ENCODE measurements around the gene MYH11. TPM values are rescaled to one million over a fixed set of nuclear protein-coding genes. Genes with fewer than 3 reads are reported as not detected.

The MYH11 gene
- total RNA-seq, 2 experiments from 2014 or later, result 0.07 TPM; not detected in 1

DNA sequence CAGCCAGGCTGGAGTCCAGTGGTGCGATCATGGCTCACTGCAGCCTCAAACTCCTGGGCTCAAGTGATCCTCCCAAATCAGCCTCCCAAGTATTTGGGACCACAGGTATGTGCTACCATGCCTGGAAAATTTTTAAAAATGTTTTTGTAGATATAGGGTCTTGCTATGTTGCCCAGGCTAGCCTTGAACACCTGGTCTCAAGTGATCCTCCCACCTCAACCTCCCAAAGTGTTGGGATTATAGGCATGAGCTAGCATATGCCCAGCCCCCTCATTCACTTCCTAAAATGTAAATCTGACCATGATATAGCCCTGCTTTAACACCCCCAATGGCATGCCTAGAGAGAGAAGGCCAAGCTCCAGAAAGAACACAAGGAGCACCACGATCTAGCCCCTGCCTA, 108.2 kb downstream of the MYH11 start:
- H3K9me3 Mint-ChIP-seq, result no peaks in the 10 kb centered on the region
- CTCF ChIA-PET, result interaction anchor here (1.4 kb wide), 1 partner anchor 29 kb away, joined by 3 read pairs; no protein-coding TSS in a partner anchor
- no peak overlapping the region for H3K4me3 Mint-ChIP-seq

DNA sequence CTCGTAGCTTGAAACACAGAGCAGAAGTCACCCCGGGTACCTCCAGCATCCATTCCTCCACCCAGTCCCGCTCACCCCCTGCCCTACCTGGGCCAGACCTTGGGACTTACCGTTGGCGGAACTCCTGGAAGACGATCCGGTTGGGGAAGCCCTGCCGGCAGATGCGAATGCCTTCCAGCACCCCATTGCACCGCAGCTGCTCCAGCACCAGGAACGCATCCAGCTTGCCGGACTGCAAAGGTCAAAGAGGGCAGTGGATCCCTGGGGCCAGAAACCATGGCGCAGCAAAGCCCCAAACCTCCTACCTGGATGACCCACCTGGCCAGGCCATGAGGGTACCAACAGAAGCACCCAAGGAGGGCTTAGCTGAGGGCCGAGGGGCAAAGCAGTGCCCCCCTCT, 108.9 kb downstream of the MYH11 start:
- H3K27ac Mint-ChIP-seq, result no peak overlapping the region
- POLR2A ChIA-PET, result no interaction called here

More for the DNA sequence above, 108.2 kb downstream of the MYH11 start:
- POLR2A ChIA-PET, result no interaction called here
- no peak for DNase-seq
- H3K36me3 Mint-ChIP-seq, result no peaks in the 10 kb centered on the region
- H3K4me1 Mint-ChIP-seq (ENCODE audit: low read depth), result no peaks in the 10 kb centered on the region
- intact Hi-C loops (cut with micrococcal nuclease), result no loop called here
- no peak overlapping the region for H3K27ac Mint-ChIP-seq
- H3K27me3 Mint-ChIP-seq, result no peaks in the 10 kb centered on the region

DNA sequence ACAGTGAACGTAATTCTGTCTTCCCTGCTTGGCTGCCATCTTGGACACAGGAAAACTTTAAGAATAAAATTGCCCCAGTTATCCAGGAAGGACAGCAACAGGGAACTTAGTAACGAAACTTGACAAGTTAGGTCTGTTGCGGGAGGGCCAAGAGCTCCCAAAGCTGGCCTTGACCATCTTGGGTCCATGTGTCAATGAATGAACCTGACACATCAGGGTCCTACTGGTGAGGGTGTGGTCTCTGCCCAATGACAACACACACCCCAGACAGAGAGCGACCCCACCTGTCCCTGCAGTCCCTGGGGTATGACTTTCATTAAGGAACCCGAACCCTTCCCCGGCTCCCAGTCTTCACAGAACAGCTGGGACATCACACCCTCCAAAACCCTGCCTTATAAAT, 110.5 kb downstream of the MYH11 start:
- Mint-ChIP-seq H3K4me3 (no peak overlapping the region), H3K36me3 (peaks cover 4% of the 10 kb centered on the region), H3K9me3 (no peaks in the 10 kb centered on the region), H3K27me3 (no peaks in the 10 kb centered on the region), H3K27ac (no peak overlapping the region), H3K4me1 (ENCODE audit: low read depth) (no peaks in the 10 kb centered on the region)
- no peak for DNase-seq
- intact Hi-C loops (cut with micrococcal nuclease), result no loop called here
- POLR2A ChIA-PET, result no interaction called here
- CTCF ChIA-PET, result interaction anchor here (1.6 kb wide), 1 partner anchor 12 kb away, joined by 5 read pairs; no protein-coding TSS in a partner anchor

More for the DNA sequence above, 108.9 kb downstream of the MYH11 start:
- CTCF ChIA-PET, result no interaction called here
- Mint-ChIP-seq H3K9me3 (no peaks in the 10 kb centered on the region), H3K36me3 (no peaks in the 10 kb centered on the region), H3K4me3 (no peak overlapping the region), H3K27me3 (no peaks in the 10 kb centered on the region), H3K4me1 (ENCODE audit: low read depth) (no peaks in the 10 kb centered on the region)
- intact Hi-C loops (cut with micrococcal nuclease), result no loop called here
- no peak for DNase-seq

DNA sequence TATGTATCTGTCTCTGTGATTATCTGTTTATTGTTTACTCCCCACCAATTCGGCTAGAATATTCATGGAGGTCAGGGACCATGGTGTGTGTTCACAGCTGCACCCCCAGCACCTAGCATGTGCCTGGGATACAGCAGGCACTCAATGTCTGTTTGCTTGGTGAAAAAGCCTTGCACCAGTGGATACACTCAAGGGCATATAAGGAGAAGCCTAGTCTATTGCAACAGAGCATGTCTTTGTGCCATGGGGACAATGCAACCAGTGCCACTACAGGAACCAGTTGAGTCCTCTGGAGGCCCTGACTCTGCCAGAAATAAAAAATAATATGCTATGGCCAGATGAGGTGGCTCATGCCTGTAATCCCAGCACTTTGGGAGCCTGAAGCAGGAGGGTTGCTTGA, 113.2 kb downstream of the MYH11 start:
- Mint-ChIP-seq H3K36me3 (peaks cover 9% of the 10 kb centered on the region), H3K4me1 (ENCODE audit: low read depth) (no peaks in the 10 kb centered on the region), H3K9me3 (peaks cover 3% of the 10 kb centered on the region), H3K27ac (no peak overlapping the region), H3K4me3 (no peak overlapping the region), H3K27me3 (no peaks in the 10 kb centered on the region)
- intact Hi-C loops (cut with micrococcal nuclease), result no loop called here
- POLR2A ChIA-PET, result no interaction called here
- CTCF ChIA-PET, result no interaction called here
- DNase-seq, result no peak

DNA sequence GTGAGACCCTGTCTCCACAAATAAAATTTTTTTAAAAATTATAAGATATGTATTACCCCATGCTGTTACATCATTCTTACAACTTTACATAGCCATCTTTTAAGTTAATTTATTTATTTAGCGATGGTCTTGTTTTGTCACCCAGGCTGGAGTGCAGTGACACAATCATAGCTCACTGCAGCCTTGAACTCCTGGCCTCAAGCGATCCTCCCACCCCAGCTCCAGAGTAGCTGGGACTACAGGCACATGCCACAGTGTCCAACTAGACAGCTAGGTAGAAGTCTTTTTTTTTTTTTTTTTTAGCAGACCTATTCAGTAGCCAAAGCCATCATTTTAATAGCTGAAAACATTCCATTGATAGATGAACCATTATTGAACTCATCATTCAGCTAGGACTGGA, 114.1 kb downstream of the MYH11 start:
- H3K27me3 Mint-ChIP-seq, result no peaks in the 10 kb centered on the region
- peaks cover 3% of the 10 kb centered on the region for H3K9me3 Mint-ChIP-seq
- ChIA-PET POLR2A (no interaction called here), CTCF (interaction anchor here (0.7 kb wide), 1 partner anchor 13 kb away, joined by 4 read pairs; no protein-coding TSS in a partner anchor)
- peaks cover 9% of the 10 kb centered on the region for H3K36me3 Mint-ChIP-seq
- H3K4me1 Mint-ChIP-seq (ENCODE audit: low read depth), result no peaks in the 10 kb centered on the region
- DNase-seq, result no peak
- no peak overlapping the region for H3K4me3 Mint-ChIP-seq
- no peak overlapping the region for H3K27ac Mint-ChIP-seq
- intact Hi-C loops (cut with micrococcal nuclease), result no loop called here

DNA sequence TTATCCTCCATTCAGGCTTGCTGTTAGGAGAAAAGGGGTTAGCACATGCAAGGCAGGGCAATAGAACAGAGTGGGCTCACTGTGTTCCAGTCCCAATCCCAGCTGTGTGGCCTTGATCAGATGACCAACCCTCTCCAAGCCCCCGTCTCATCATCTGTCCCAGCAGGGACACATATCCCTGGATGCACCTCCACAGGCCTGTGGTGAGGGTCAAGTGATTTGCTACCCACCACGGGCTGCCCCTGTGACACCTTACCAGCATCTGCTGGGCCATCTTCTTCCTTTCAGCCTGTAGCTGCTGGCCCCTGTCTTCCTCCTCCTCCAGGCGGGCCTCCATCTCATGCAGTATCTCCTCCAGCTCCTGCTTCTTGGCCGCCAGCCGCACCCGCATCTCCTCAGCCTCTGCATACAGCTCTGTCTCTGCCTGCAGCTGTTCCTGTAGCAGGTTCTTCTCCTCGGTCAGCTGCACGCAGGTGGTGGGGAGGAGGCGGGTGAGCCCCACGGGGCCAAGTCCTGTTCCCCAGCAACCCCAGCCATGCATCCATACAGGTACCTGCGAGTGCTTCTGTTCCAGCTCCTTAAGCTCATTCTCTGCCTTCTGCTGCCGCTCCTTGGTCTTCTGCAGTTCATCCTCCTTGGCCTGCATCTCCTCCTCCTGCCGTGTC, 115.5 kb downstream of the MYH11 start:
- CTCF ChIA-PET, result interaction anchor here (1.4 kb wide), 1 partner anchor 14 kb away, joined by 4 read pairs; no protein-coding TSS in a partner anchor
- H3K36me3 Mint-ChIP-seq, result peaks cover 9% of the 10 kb centered on the region
- H3K4me1 Mint-ChIP-seq (ENCODE audit: low read depth), result no peaks in the 10 kb centered on the region
- no peak for DNase-seq
- no peaks in the 10 kb centered on the region for H3K27me3 Mint-ChIP-seq
- intact Hi-C loops (cut with micrococcal nuclease), result no loop called here
- POLR2A ChIA-PET, result no interaction called here
- H3K4me3 Mint-ChIP-seq, result no peak overlapping the region
- H3K27ac Mint-ChIP-seq, result no peak overlapping the region
- H3K9me3 Mint-ChIP-seq, result peaks cover 3% of the 10 kb centered on the region

DNA sequence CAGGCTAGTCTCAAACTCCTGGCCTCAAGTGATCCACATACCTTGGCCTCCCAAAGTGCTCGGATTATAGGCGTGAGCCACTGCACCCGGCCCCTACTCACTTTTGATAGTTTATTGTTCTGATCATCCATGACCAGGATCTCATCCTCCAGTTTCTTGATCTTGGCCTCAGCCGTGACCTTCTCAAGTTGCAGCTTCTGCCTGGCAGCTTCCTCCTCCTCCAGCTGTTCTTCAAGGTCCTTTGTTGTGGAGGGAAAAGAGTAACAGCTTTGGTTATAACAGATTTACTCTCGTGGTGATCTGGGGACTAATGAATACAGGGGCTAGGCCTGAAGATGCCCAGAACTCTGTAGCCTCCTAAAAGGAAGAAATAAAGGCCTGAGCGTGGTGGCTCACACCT, 116.9 kb downstream of the MYH11 start:
- Mint-ChIP-seq H3K27ac (no peak overlapping the region), H3K4me3 (no peak overlapping the region), H3K9me3 (peaks cover 3% of the 10 kb centered on the region), H3K36me3 (peaks cover 9% of the 10 kb centered on the region), H3K4me1 (ENCODE audit: low read depth) (no peaks in the 10 kb centered on the region), H3K27me3 (no peaks in the 10 kb centered on the region)
- ChIA-PET POLR2A (no interaction called here), CTCF (interaction anchor here (1.0 kb wide), 1 partner anchor 14 kb away, joined by 3 read pairs; no protein-coding TSS in a partner anchor)
- intact Hi-C loops (cut with micrococcal nuclease), result no loop called here
- no peak for DNase-seq

DNA sequence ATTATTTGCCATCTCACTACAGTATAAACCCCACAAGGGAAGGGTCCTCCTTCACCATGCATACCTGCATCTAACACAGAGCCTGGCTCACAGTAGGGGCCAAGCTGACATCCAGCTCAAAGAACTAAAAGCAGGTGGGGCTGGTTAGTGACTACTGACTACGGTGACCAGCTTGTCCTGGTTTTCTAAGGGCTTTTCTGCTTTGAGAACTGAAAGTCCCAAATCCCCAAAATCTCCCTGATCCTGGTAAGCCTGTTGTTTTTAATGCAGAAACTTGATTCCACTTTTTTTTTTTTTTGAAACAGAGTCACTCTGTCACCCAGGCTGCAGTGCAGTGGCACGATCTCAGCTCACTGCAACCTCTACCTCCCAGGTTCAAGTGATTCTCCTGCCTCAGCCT, 117.4 kb downstream of the MYH11 start:
- intact Hi-C loops (cut with micrococcal nuclease), result no loop called here
- no peak overlapping the region for H3K27ac Mint-ChIP-seq
- POLR2A ChIA-PET, result no interaction called here

DNA sequence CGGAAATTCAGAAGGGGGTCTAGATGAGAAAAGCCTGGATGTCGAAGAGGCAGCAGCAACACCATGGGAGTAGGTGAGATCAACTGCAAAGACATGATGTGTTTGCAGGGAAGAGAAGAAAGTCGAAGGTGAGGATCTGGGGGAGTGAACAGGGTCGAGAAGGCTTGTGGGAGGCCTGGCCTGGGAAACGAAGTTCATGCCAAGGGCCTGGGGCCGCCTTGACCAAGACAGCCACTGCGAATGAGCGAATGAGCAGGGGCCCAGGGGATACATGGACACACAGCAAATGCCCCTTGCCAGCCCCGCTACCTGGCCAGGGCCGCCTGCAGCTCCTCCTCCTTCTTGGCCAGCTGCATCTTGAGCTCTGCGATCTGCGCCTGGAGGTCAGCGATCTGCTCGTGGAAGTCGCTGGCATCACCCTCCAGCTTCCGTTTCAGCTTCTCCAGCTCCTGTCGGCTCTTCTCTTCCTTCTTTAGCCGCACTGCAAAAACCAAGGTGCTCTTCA, 119.6 kb downstream of the MYH11 start:
- peaks cover 9% of the 10 kb centered on the region for H3K36me3 Mint-ChIP-seq
- no peak overlapping the region for H3K4me3 Mint-ChIP-seq
- no peaks in the 10 kb centered on the region for H3K4me1 Mint-ChIP-seq (ENCODE audit: low read depth)
- DNase-seq, result no peak
- CTCF ChIA-PET, result no interaction called here
- H3K27me3 Mint-ChIP-seq, result no peaks in the 10 kb centered on the region
- peaks cover 3% of the 10 kb centered on the region for H3K9me3 Mint-ChIP-seq
- H3K27ac Mint-ChIP-seq, result no peak overlapping the region
- intact Hi-C loops (cut with micrococcal nuclease), result no loop called here
- POLR2A ChIA-PET, result no interaction called here

More for the DNA sequence above, 117.4 kb downstream of the MYH11 start:
- no peak for DNase-seq
- no peaks in the 10 kb centered on the region for H3K4me1 Mint-ChIP-seq (ENCODE audit: low read depth)
- peaks cover 9% of the 10 kb centered on the region for H3K36me3 Mint-ChIP-seq
- H3K9me3 Mint-ChIP-seq, result peaks cover 3% of the 10 kb centered on the region
- no peak overlapping the region for H3K4me3 Mint-ChIP-seq
- CTCF ChIA-PET, result interaction anchor here (1.0 kb wide), 1 partner anchor 15 kb away, joined by 3 read pairs; no protein-coding TSS in a partner anchor
- no peaks in the 10 kb centered on the region for H3K27me3 Mint-ChIP-seq

DNA sequence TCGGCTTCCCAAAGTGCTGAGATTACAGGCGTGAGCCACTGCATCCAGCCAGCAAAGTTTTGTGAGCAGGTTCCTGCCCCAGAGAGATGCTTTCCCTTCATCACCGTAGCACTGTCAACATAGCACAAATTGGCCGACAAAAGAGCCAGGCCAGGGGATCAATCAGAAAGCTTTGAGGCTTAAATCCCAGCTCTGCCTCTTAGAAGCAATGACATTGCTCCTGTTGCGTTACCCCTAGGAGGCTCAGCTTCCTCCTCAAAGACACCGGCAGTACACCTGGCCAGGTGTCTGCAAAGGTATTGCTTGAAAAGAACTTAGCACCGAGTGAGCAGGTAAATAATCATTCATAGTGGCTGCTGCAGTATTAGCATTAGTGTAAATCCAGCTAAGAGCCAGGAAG, 120.3 kb downstream of the MYH11 start:
- POLR2A ChIA-PET, result no interaction called here
- CTCF ChIA-PET, result no interaction called here
- Mint-ChIP-seq H3K9me3 (peaks cover 3% of the 10 kb centered on the region), H3K27me3 (no peaks in the 10 kb centered on the region), H3K27ac (no peak overlapping the region), H3K4me1 (ENCODE audit: low read depth) (no peaks in the 10 kb centered on the region), H3K36me3 (peaks cover 7% of the 10 kb centered on the region), H3K4me3 (no peak overlapping the region)
- no peak for DNase-seq
- intact Hi-C loops (cut with micrococcal nuclease), result no loop called here

DNA sequence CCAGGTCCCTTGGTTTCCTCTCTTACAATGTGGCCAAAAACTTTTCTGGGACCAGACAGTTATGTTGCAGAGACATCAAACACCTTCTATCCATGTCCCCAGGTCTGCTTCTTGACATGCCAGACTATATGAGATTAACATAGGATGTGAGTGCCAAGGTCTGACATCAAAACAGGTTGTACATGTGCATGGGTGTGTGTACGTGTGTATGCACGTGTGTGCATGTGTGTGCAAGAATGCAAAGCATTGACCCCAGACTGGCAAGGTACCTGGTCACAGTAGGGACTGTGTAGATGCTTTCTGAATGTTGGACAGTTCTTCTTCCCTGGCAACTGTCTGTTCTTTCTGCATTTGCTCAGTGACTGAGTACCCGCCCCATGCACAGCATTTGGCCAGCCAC, 121.2 kb downstream of the MYH11 start:
- POLR2A ChIA-PET, result no interaction called here
- H3K4me1 Mint-ChIP-seq (ENCODE audit: low read depth), result no peaks in the 10 kb centered on the region
- CTCF ChIA-PET, result no interaction called here
- no peaks in the 10 kb centered on the region for H3K27me3 Mint-ChIP-seq
- H3K4me3 Mint-ChIP-seq, result no peak overlapping the region
- intact Hi-C loops (cut with micrococcal nuclease), result no loop called here
- H3K36me3 Mint-ChIP-seq, result peaks cover 2% of the 10 kb centered on the region
- DNase-seq, result no peak
- no peak overlapping the region for H3K27ac Mint-ChIP-seq
- no peaks in the 10 kb centered on the region for H3K9me3 Mint-ChIP-seq

DNA sequence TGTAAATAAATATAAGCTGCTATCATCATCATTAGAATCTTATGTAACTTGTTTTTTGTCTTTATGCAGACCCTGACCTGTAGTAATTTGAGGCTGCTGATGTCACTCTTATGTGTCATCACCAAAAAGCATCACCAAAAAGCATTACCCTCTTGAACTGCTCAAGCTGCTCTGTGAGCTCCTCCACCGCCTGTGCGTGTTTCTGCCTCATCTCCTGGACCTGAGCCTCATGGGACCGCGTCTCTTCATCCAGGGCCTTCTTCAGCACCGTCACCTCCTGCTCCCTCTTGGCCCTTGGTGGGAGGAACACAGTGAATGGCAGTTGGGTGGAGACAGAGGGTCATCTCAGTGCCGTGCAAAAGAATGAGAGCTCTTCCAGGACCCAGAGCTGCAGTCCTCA, 124.4 kb downstream of the MYH11 start:
- CTCF ChIA-PET, result interaction anchor here (1.0 kb wide), 1 partner anchor 51 kb away, joined by 4 read pairs; no protein-coding TSS in a partner anchor
- Mint-ChIP-seq H3K4me1 (ENCODE audit: low read depth) (no peaks in the 10 kb centered on the region), H3K36me3 (no peaks in the 10 kb centered on the region), H3K27me3 (no peaks in the 10 kb centered on the region), H3K4me3 (no peak overlapping the region), H3K9me3 (no peaks in the 10 kb centered on the region), H3K27ac (no peak overlapping the region)
- intact Hi-C loops (cut with micrococcal nuclease), result no loop called here
- DNase-seq, result no peak
- POLR2A ChIA-PET, result no interaction called here

DNA sequence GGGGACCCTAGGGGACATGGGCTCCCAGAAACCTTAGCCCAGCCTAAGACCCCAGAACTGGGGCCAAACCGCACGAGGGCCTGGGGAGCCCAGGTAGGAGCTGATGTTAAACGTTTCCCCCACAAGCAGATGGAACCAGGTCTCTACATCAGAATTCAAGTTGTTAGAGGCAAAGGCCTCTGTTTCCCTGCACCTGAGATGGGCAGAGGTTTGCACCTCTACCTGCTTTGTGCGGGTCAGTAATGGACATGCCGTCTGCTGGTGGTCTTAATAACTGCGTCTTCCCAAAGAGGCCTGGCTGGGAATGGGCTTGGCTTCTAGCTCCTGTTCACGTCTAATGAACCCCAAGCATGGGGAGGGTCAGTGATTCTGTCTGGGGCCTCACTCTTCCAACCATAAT, 127.7 kb downstream of the MYH11 start:
- Mint-ChIP-seq H3K36me3 (peaks cover 18% of the 10 kb centered on the region), H3K27me3 (no peaks in the 10 kb centered on the region), H3K4me3 (no peak overlapping the region), H3K9me3 (no peaks in the 10 kb centered on the region), H3K27ac (no peak overlapping the region), H3K4me1 (ENCODE audit: low read depth) (no peaks in the 10 kb centered on the region)
- intact Hi-C loops (cut with micrococcal nuclease), result no loop called here
- POLR2A ChIA-PET, result interaction anchor here (0.6 kb wide), 1 partner anchor 359 kb away, joined by 3 read pairs; no protein-coding TSS in a partner anchor
- CTCF ChIA-PET, result interaction anchor here (0.8 kb wide), 1 partner anchor 69 kb away, joined by 3 read pairs; no protein-coding TSS in a partner anchor
- DNase-seq, result no peak
